ENCODE data around the gene AKR1C2.
"Not testable (repeated sequence)": the region's sequence is repeated elsewhere in the genome, so short reads cannot be mapped to it uniquely, and the experiment has no call there.

The AKR1C2 gene

DNA sequence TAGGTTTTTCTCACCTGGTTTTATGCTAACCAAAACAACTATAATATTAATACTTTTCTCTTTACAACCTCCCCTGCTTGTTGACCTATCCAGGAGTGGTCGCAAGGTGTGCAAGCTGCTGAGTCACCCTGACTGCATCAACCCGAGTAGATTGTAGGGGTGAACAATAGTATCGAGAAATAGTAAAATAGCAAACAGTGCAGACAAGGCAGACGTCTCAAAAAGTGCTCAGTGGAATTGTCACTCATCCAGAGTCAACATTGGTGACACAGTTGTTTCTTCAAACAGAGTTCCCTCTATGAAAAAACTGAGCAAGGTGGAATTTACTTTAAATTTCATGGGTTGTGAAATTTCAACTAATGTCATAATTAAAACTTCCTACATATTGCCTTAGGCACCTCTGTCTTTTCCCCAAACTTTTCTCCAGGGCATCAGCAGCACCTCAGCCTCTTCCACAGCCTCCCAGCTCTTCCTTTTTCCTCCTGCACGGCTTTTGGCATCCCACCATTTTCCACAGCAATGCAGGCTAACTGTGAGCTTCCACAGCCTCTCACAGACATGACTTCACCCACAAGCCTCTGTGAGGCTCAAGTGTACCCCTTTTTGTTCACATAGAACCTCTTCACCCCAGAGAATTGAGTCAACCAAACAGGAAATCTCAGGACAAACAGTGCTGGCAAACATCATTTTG, 46.6 kb downstream of the AKR1C2 start:
- H3K4me1 ChIP-seq (ENCODE audit: control insufficient read depth, low read length); H3K9me3 ChIP-seq (ENCODE audit: control insufficient read depth, insufficient read depth, low read length); H3F3A ChIP-seq (ENCODE audit: control insufficient read depth, insufficient read depth); H3K27me3 ChIP-seq (ENCODE audit: control insufficient read depth, low read length); H4K20me1 ChIP-seq (ENCODE audit: control insufficient read depth, insufficient read depth, low read depth, low read length); H3K27ac ChIP-seq (ENCODE audit: low read depth, low read length); H3K79me2 ChIP-seq (ENCODE audit: control insufficient read depth, low read length); H3K4me3 ChIP-seq (ENCODE audit: low read length); H3K4me2 ChIP-seq (ENCODE audit: low read length); H3K9me2 ChIP-seq (replicated peaks; ENCODE audit: control insufficient read depth, low read length); H3K36me3 ChIP-seq (ENCODE audit: control insufficient read depth, low read length): not testable (repeated sequence)

DNA sequence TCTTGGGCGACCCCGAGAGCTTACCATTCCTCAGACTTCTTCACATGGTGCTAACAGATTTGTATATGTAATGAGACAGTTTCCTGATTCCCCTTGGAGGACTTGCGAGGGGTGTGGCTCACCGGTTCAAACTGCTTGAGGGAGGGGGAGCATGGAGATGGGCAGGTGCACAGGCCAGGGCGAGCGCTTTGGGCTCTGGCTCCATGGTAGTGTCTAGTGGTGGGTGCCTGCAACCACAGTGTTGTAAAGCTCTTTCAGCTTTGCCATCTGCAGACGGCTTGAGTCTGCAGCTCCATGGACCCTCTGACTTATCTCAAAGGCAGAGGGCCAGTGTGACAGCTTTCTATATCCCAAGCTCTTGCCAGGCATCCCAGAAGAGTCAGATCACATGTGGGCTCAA, 47.6 kb downstream of the AKR1C2 start:
- not testable (repeated sequence) for H3K9me2 ChIP-seq (replicated peaks; ENCODE audit: control insufficient read depth, low read length); H3K27me3 ChIP-seq (ENCODE audit: control insufficient read depth, low read length); H3K27ac ChIP-seq (ENCODE audit: low read depth, low read length); H3K4me3 ChIP-seq (ENCODE audit: low read length); H4K20me1 ChIP-seq (ENCODE audit: control insufficient read depth, insufficient read depth, low read depth, low read length); H3K4me1 ChIP-seq (ENCODE audit: control insufficient read depth, low read length); H3K9me3 ChIP-seq (ENCODE audit: control insufficient read depth, insufficient read depth, low read length); H3K79me2 ChIP-seq (ENCODE audit: control insufficient read depth, low read length); H3K36me3 ChIP-seq (ENCODE audit: control insufficient read depth, low read length); H3K4me2 ChIP-seq (ENCODE audit: low read length); H3F3A ChIP-seq (ENCODE audit: control insufficient read depth, insufficient read depth)

- H4K20me1 ChIP-seq (ENCODE audit: control insufficient read depth, insufficient read depth, low read depth, low read length): no peaks in the 10 kb centered on the region
- H3K27ac ChIP-seq (ENCODE audit: low read depth, low read length): no peak overlapping the region
- H3K4me2 ChIP-seq (ENCODE audit: low read length): no peak overlapping the region
- H3K4me3 ChIP-seq (ENCODE audit: low read length): no peak overlapping the region
- no peaks in the 10 kb centered on the region for H3F3A ChIP-seq (ENCODE audit: control insufficient read depth, insufficient read depth)
- no peaks in the 10 kb centered on the region for H3K9me2 ChIP-seq (replicated peaks; ENCODE audit: control insufficient read depth, low read length)
- H3K36me3 ChIP-seq (ENCODE audit: control insufficient read depth, low read length): no peaks in the 10 kb centered on the region
- TF ChIP-seq CTCF (IDR thresholded peaks at IDR 0.05; ENCODE audit: low read depth, low read length, poor library complexity, severe bottlenecking): no peak
- no peak for TF ChIP-seq EZH2phosphoT487 (IDR thresholded peaks at IDR 0.05; ENCODE audit: borderline replicate concordance, low read length)
- H3K9me3 ChIP-seq (ENCODE audit: control insufficient read depth, insufficient read depth, low read length): no peaks in the 10 kb centered on the region
- no peaks in the 10 kb centered on the region for H3K4me1 ChIP-seq (ENCODE audit: control insufficient read depth, low read length)
- H3K27me3 ChIP-seq (ENCODE audit: control insufficient read depth, low read length): no peaks in the 10 kb centered on the region
- H3K79me2 ChIP-seq (ENCODE audit: control insufficient read depth, low read length): no peaks in the 10 kb centered on the region
Measured at GRCh38 chr10:4953405-4953804, 50.3 kb downstream of the AKR1C2 start.

- not testable (repeated sequence) for H3K36me3 ChIP-seq (ENCODE audit: control insufficient read depth, low read length); H3K9me3 ChIP-seq (ENCODE audit: control insufficient read depth, insufficient read depth, low read length); H3K4me3 ChIP-seq (ENCODE audit: low read length); H3K4me2 ChIP-seq (ENCODE audit: low read length); H3K27me3 ChIP-seq (ENCODE audit: control insufficient read depth, low read length); H3K27ac ChIP-seq (ENCODE audit: low read depth, low read length); H3K4me1 ChIP-seq (ENCODE audit: control insufficient read depth, low read length); H4K20me1 ChIP-seq (ENCODE audit: control insufficient read depth, insufficient read depth, low read depth, low read length); H3K9me2 ChIP-seq (replicated peaks; ENCODE audit: control insufficient read depth, low read length); H3F3A ChIP-seq (ENCODE audit: control insufficient read depth, insufficient read depth); H3K79me2 ChIP-seq (ENCODE audit: control insufficient read depth, low read length)
Measured at GRCh38 chr10:4951512-4952162, 52.0 kb downstream of the AKR1C2 start.

All from DOHH2 (cell line).